GM19438 (cell line): ENCODE results near the gene TNFRSF4.

Experiments
- ATAC-seq: cut with Tn5 transposase; IDR thresholded peaks from one replicate; pipeline ENCODE4 v1.9.1; 2021; ENCODE audit warnings: low read depth; ENCODE audit not compliant: unreplicated experiment

TNFRSF4 gene

DNA sequence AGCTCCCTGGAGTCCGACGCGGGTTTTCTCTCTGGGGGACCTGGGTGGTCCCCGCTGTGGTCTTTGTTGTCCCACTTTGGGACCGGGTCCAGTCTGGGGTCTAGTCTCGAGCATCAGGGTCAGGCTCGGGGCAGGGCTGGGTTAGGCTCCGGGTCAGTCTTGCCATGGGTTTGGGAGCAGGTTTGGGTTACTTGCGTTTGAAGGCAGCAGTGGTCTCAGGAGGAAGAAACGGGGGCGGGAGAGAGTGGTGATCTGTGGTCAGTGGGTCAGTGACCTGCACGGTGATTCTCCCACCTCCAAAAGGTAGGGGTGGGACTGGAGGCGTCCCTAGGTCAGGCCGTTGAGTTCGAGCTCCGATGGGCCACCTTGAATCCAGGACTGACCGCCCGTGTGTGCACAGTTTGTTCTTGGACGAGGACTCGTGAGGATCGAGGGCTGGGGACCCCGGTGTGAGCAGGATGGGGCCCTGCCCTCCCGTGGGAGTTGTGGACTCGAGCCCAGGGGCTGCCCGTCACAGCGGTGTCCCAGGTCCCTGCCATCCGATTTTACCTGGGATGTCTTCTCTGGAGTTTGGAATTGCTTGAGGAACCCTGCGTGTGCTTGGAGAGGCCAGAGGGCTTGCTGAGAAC lies 20.3 kb upstream of the TNFRSF4 start:
- no peak for ATAC-seq

DNA sequence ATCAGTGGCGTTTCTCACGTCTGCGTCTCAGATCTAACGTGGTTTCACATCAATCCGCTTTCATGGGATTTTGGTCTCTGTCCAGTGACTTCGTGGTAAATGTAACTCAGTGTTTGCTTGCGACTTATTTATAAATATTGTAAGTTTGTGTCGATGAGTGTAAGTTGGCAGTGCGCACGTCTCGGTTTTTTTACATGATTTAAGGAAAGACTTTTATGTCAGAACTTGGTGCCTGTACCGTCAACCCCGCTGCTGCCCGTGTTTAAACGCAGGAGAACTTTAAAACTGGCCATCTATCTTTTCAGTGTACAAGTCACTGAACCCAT lies 19.6 kb upstream of the TNFRSF4 start:
- ATAC-seq = no peak

DNA sequence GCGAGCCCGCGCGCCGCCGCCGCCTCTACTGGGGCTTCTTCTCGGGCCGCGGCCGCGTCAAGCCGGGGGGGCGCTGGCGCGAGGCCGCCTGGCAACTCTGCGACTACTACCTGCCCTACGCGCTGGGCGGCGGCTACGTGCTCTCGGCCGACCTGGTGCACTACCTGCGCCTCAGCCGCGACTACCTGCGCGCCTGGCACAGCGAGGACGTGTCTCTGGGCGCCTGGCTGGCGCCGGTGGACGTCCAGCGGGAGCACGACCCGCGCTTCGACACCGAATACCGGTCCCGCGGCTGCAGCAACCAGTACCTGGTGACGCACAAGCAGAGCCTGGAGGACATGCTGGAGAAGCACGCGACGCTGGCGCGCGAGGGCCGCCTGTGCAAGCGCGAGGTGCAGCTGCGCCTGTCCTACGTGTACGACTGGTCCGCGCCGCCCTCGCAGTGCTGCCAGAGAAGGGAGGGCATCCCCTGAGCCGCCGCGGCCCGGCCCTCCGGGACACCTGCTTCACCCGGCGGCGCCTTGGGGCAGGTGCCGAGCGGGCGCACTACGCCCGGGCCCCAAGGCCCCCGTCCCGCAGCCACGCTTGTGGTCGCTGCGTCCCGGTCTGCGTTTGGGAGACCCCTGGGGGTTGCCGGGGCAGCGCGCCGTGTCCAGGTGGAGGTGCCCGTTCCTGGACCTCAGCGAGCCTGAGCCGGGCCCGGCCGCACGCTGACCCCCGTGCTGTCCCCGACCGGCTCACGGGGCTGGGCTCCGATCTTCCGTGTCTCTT lies 19.0 kb upstream of the TNFRSF4 start:
- no peak for ATAC-seq

DNA sequence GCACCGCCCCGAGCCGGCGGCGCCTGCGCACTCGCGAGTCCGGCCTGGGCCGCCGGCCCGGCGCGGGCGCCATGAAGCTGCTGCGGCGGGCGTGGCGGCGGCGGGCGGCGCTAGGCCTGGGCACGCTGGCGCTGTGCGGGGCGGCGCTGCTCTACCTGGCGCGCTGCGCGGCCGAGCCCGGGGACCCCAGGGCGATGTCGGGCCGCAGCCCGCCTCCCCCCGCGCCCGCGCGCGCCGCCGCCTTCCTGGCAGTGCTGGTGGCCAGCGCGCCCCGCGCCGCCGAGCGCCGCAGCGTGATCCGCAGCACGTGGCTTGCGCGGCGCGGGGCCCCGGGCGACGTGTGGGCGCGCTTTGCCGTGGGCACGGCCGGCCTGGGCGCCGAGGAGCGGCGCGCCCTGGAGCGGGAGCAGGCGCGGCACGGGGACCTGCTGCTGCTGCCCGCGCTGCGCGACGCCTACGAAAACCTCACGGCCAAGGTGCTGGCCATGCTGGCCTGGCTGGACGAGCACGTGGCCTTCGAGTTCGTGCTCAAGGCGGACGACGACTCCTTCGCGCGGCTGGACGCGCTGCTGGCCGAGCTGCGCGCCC lies 18.3 kb upstream of the TNFRSF4 start, which contains the start of gene B3GALT6:
B3GALT6 (plus strand) TSS at position 30 of the 588 bp plus-strand sequence; CDS start at position 72, 42 bp downstream.
- ATAC-seq = no peak

DNA sequence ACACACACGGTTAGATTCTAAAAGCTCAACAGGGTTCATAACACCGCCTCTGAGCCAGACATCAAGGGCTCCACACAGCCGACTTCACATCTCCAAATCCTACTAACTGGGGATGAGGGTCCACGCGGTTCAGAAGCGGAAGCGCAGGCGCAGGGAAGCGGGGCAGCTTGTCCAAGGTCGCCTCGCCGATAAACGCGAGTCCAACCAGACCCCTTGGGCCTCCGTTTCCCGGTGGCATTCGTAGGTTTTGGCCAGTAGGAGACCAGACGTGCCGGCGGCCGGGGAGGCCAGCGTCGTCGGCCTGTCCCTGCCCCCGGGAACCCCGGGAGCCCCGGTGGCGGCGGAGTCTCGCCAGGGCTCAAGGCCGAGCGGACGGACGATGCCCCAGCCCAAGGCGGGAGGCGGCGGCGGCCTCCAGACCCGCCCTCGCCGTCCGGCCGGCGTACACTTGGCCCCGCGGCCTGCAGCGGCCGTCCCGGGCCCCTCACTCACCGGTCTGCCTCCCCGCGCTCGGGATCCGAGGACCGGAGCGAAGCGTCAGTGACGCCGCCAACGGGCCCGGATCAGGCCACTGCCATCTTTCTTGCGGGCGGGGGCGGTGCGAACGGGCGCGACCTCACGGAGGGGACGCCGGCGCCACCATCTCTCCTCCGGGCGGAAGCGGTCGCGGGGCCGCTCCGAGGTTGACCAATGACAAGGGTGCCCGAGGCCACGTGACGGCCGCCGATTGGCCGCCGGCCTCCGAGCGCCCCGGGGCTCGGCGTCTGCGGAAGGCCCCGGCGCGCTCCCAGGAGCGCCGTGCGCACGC lies 17.7 kb upstream of the TNFRSF4 start, which contains the start of gene SDF4:
SDF4 (minus strand) TSS at position 602 of the 808 bp plus-strand sequence. CDS start 3,229 bp downstream, outside the sequence.
- ATAC-seq = peak; percentile 85

DNA sequence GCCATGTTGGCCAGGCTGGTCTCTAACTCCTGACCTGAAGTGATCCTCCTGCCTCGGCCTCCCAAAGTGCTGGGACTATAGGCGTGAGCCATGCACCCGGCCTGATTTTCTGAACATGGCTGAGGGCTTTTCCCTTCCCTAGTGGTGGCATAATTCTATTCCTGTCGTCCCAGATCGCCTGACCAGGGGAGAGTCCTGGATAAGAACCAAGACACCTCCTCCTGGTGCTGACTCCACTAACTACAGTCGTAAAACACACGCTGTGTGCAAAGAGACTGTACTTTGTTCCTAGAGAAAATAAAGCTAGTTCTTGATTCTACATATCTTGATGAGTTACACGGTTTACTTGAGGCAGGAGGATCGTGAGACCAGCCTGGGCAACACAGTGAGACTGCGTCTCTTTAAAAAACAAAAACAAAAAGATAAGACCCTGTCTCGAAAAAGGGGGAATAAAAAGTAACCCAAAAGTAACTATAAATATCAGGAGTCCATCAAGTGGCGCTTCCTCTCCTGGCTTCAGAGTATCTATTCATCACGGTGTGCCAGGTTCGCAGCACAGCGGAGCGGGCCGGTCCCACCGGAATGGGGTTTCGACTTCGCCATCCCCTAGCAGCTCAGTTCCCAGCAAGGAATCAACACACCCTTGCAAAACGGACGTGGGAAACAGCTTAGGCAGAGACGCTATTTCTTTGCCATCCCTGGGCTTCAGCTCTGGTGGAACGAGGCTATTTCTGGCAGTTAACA lies 16.9 kb upstream of the TNFRSF4 start:
- ATAC-seq = no peak

DNA sequence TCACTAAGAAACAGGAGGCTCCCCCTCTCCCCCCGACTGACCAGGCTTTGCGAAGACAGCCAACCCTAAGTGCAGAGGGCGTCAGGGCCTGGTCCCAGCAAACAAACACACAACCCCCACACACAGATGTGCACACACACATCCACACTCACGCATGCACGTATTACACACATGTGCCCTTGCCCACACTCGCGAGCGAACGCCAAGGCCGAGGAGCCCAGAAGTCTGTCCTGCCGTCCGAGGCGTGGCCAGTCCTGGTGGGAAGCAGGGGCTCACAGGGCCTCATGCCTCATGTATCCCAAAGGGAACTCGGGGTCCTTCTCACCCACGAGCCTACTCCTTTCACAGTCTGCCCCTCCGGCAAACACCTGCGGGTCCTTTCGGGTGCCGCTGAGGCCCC lies 15.8 kb upstream of the TNFRSF4 start:
- ATAC-seq = no peak

DNA sequence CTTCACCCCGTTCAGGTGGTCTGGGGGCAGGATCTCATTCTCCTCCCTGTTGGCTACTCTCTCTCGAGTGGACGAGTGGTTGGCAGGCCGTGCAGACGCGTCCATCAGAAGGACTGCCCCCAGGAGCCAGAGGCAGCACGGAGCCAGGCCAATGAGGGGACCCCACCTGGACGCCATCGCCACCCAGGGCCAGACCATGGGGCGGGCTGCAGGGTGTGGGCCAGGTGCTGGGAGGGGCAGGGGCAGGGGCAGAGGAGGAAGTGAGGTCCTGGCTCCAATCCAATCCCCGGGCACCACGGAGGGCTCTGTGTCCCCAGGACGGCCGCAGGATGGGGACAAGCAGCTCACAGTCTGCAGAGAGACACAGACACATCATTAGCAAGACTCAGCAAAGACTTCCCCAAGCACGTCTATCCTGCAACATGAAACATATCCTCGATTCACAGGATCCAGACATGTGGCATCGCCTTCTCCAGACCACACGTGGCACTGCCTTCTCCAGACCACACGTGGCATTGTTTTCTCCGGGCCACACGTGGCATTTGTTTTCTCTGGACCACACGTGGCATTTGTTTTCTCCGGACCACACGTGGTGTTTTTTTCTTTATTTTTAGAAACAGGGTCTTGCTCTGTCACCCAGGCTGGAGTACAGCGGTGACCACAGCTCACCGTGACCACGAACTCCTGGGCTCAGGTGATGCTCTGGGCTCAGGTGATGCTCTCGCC lies 14.8 kb upstream of the TNFRSF4 start:
- ATAC-seq = no peak

DNA sequence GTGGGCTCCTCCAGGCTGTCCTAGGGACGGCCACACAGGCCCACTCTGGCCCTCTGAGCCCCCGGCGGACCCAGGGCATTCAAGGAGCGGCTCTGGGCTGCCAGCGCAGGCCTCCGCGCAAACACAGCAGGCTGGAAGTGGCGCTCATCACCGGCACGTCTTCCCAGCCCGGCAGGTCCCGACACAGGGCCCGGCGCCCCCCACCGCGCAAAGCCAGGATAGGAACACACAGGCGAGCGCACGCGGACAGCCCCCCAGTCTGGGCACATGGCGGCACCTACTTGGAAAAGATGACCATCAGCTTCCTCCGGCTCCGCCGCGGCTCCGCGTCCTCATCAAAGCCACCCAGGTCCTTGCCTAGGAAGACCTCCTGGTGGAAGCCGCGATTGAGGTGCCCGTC lies 14.2 kb upstream of the TNFRSF4 start:
- ATAC-seq = no peak

DNA sequence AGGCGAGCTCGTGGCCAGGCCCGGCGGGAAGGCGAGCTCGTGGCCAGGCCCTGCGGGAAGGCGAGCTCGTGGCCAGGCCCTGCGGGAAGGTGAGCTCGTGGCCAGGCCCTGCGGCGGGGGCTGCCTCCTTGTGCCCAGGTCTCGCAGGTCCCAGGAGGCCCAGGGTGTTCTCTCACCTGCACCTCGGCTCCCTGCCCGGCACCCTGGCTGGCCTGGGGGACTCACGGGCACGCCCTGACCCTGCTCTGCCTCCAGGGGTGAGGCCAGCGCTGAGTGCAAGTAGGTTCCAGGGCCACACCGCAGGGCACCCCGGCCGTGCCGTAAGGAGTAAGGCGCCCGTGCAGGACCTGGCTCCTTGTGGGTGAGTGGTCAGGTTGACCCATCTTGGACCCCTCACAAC lies 13.4 kb upstream of the TNFRSF4 start:
- no peak for ATAC-seq

DNA sequence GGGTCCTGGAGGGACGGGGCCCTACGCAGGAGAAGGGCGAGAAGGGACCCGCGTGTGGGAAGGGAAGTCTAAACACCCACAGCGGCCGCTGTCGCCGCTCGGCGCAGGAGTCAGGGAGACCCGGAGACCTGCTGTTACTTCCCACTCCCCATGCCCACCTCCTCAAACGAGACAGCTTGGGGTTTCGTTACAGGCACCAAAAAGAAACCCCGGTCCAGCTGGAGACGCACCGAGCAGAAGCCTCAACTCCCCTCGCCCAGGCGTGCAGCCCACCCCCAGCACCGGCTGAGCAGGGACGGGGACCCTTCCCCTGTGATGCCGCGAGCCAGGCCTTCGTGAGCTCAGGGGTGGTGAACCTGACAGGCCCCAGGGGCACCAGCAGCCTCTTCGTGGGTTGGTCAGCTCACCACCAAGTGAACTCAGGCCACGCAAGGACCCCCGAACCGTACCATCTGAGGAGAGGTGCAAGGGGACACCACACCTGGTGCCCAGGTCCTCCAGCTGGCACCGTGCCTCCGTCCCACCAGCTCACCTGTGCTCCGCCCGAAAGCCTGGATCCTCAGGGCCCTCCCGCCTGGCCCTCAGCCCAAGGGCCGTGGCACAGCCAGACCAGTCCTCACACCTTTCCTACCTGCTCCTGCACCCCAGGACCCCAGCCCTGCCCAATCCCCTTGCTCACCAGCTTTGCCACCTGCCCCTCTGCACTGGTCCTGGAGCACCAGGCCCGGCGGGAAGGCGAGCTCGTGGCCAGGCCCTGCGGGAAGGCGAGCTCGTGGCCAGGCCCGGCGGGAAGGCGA lies 12.8 kb upstream of the TNFRSF4 start:
- no peak for ATAC-seq

DNA sequence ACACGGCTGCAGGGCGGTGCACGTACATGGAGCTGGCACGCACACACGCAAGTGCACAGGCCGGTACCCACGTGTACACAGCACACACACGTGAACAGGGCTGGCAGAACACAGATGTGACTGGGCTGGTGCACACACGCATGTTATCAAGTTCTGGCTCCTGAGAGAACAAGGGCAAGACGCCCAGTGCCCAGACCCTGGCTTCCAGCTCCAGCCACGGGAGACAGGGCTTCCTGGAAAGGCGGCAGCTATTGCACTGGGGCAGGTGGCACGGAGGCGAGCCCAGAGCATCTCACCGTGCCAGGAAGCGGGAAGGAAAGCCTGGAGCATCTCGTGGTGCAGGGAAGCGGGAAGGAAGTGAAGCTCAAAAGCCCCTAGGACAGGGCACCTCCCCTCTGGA lies 12.0 kb upstream of the TNFRSF4 start:
- no peak for ATAC-seq

DNA sequence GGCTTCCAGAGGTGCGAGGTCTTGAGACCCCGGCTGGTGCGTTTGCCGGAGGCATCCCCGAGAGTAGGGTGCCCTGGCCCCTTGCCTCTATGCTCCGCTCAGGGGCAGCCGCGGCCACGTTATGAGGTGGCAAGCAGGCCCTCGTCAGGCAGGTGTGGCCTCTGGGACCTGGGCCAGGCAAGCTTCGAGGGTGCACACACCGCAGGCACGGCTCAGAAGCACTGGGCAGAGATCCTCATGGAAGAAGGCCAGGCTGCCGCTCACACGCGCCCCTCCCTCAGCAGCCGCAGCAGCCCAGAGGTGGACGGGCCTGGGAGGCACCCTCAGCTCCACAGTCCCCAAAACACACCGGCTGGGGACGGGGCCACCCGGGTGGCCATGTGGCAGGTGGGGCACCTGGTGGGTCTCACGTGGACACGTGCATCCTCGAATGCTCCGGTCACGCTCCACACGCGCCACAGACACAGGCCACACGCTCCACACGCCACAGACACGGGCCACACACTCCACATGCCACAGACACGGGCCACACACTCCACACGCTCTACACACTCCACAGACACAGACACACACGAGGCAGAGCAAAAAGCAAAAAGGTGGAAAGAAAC lies 11.4 kb upstream of the TNFRSF4 start:
- ATAC-seq = no peak

DNA sequence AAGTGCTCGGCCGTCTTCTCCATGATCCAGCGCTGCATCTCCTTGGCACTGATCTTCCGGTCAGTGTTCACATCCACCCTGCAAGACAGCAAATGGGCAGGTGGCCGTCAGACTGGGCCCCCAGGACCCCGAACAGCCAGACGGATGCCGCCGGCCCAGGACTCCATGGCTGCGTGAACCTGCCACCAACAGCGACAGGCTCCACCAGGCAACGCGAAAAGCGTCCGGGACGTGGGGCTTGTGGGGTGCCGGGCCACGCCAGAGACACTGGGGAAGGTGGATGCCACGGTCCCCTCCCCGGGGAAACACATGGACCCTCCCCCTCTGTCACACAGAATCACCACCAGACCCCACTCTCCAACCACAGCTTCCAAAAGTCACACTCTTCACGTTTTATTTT lies 9.9 kb upstream of the TNFRSF4 start:
- ATAC-seq = no peak

DNA sequence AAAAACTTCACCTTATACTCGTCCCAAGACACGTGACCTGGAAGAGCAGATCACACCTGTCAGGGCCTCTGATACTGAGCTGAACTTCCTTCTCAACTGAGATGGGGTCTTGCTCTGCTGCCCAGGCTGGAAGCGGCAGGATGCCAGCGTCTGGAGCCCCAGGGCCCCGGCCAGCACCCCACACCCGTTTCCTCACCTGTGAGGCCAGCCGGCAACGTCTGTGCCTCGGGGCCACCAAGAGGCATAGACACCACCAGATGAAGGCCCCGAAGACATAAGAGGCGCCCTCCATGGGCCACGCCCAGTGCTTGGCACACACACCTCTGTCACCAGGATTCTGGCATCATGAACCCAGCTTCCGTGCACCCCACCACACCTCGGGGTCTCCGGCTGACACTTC lies 9.4 kb upstream of the TNFRSF4 start:
- no peak for ATAC-seq

DNA sequence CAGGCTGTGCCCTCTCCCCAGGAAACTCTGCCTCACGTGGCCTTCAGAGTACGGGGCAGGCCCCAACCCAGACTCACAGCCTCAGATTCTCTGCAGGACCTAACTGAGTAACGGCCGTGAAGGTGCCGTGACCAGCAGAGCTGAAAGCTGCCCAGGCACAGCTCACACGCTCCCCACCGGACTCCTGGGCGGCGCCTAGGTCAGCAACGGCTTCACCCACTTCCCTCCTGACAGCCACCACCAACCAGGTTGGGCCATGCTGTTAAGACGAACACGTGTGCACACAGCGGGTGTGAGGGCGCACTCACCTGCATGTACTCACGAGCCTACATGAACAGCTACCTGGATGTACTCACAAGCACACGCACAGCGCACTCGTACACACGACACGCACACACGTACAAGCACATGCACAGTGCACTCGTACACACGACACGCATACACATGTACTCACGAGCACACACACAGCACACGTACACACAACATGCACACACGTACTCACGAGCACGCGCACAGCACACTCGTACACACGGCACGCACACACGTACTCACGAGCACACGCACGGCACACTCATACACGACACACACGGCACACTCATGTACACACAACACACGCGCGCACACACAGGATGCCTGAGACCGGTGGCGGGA lies 8.7 kb upstream of the TNFRSF4 start:
- no peak for ATAC-seq

DNA sequence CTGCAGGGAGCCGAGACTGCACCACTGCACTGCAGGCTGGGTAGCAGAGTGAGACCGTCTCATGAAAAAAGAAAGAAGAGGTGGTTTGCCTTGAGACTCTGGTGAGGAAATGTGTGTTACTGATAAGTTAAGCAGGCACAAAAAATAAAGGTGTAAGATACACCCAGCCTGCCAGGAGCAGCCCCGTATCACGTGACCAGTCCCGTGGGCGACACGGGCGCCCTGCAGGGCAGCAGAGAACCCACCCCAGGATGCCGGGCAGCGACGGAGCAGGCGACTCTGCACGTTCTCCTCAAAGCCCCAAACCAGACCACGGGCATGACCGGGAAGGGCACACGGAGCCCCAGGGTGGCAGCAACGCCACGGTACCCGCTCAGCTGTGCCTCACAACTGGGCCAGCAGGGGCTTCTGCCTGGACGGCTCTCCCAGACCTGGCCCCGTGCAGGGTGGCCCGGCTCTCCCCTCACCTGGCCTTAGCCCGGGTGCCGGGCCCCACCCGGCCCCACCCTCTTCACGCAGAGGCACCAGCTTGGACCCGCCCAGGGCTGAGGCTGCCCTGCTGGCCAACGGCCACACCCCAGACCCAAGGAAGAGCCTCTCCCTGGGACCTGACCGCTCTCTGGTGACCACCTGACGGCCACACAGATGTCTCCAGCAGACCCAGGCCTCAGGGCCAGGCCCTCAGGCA lies 8.1 kb upstream of the TNFRSF4 start:
- no peak for ATAC-seq
